HCT116 (cell line): Measurements from ENCODE around the gene CPNE2. TPM values are rescaled to one million over a fixed set of nuclear protein-coding genes. Genes with fewer than 3 reads are reported as not detected.

Experiments
- ATAC-seq: fragments of 200-7000 bp; cut with Tn5 transposase; 2 replicates; pipeline ENCODE4 v1.9.1; 2020; ENCODE audit warnings: mild to moderate bottlenecking, moderate library complexity
- BruUV-seq: library from RNA; stranded (reverse); fragments of 400-500 nt; replicated peaks from 2 replicates; lab custom pipeline; 2021; lab: Mats Ljungman, UMichigan
- CTCF ChIA-PET: fragments of 300-600 bp; sonication (Branson Sonifier 250); formaldehyde crosslinking; loops from one replicate; lab custom pipeline; 2021; ENCODE audit warnings: antibody characterized with exemption; lab: Charles Lee
- POLR2A ChIA-PET: fragments of 300-600, 350-600 bp; sonication (Branson Sonifier 250); formaldehyde crosslinking; loops from one replicate; lab custom pipeline; 2021; ENCODE audit warnings: antibody characterized with exemption; lab: Charles Lee
- RAD21 ChIA-PET, 2 experiments: fragments of 300-600 bp; sonication (Branson Sonifier 250); formaldehyde crosslinking; loops; one replicate each; lab custom pipeline; 2023; ENCODE audit warnings: low total read pairs in 2 of 2; ENCODE audit not compliant: uncharacterized antibody in 2 of 2, unreplicated experiment in 2 of 2, low non-redundant PET in 1 of 2; lab: Charles Lee
- DNase-seq: peaks from one replicate; pipeline ENCODE4 v3.0.0-alpha.2; 2010; ENCODE audit warnings: low read depth, low spot score
- H2AFZ ChIP-seq: fragments of 200-600 bp; shearing (Covaris generic), sonication (generic); 2 replicates; pipeline ENCODE4 v1.6.1; 2017; ENCODE audit warnings: low read depth, mixed run types, mixed read lengths, antibody characterized with exemption, low read length; ENCODE audit not compliant: poor library complexity, severe bottlenecking
- H3K27ac ChIP-seq: 2 replicates; pipeline ENCODE4 v1.5.1; 2012; ENCODE audit warnings: low read depth, low read length
- H3K27me3 ChIP-seq: fragments of 200-600 bp; sonication (generic); 2 replicates; pipeline ENCODE4 v1.6.1; 2016; ENCODE audit warnings: mixed run types, low read length, mixed read lengths; ENCODE audit not compliant: insufficient read depth
- H3K36me3 ChIP-seq, 2 experiments: fragments of 200-500 bp in 1 of 2; fragments of 200-600 bp in 1 of 2; sonication (Bioruptor generic) in 1 of 2; sonication (generic) in 1 of 2; 2 replicates each; pipeline versions ENCODE4 v1.5.1 to v1.6.1; 2014 to 2016; ENCODE audit warnings: low read length in 2 of 2, inconsistent platforms in 1 of 2, mixed read lengths in 1 of 2, mixed run types in 1 of 2; ENCODE audit not compliant: insufficient read depth in 2 of 2, control insufficient read depth in 1 of 2
- H3K4me1 ChIP-seq, 2 experiments: fragments of 200-600 bp in 1 of 2; sonication (generic) in 1 of 2; 2 replicates each; pipeline versions ENCODE4 v1.5.1 to v1.6.1; 2012 to 2017; ENCODE audit warnings: low read length in 2 of 2, inconsistent platforms in 1 of 2, mild to moderate bottlenecking in 1 of 2, mixed read lengths in 1 of 2, mixed run types in 1 of 2, moderate library complexity in 1 of 2; ENCODE audit not compliant: insufficient read depth in 2 of 2, control insufficient read depth in 1 of 2
- H3K4me2 ChIP-seq: fragments of 200-600 bp; sonication (generic); 2 replicates; pipeline ENCODE4 v1.6.1; 2017; ENCODE audit warnings: mixed run types, low read length, mixed read lengths
- H3K4me3 ChIP-seq, 2 experiments: fragments of 200-600 bp in 1 of 2; sonication (generic) in 1 of 2; replicated peaks in 1 of 2; 2 replicates each; pipeline ENCODE4 v1.5.1; 2011 to 2016; ENCODE audit warnings: low read length in 2 of 2, control low read depth in 1 of 2, low read depth in 1 of 2, mild to moderate bottlenecking in 1 of 2, mixed read lengths in 1 of 2, mixed run types in 1 of 2
- H3K79me2 ChIP-seq: fragments of 200-600 bp; sonication (generic); 2 replicates; pipeline ENCODE4 v1.6.1; 2017; ENCODE audit warnings: mild to moderate bottlenecking, mixed run types, low read length, moderate library complexity, mixed read lengths; ENCODE audit not compliant: insufficient read depth
- H3K9ac ChIP-seq: fragments of 200-600 bp; sonication (generic); 2 replicates; pipeline ENCODE4 v1.6.1; 2016; ENCODE audit warnings: low read length, mixed read lengths
- H3K9me2 ChIP-seq: fragments of 200-600 bp; sonication (generic), shearing (Covaris generic); 2 replicates; pipeline ENCODE4 v1.6.1; 2017; ENCODE audit warnings: mixed run types, mild to moderate bottlenecking, moderate library complexity; ENCODE audit not compliant: insufficient read depth
- H3K9me3 ChIP-seq, 2 experiments: fragments of 200-500 bp in 1 of 2; fragments of 200-600 bp in 1 of 2; sonication (Bioruptor generic) in 1 of 2; sonication (generic) in 1 of 2; 2 replicates each; pipeline ENCODE4 v1.6.1; 2014 to 2017; ENCODE audit warnings: low read length in 2 of 2, mixed read lengths in 2 of 2, inconsistent platforms in 1 of 2, low read depth in 1 of 2, mild to moderate bottlenecking in 1 of 2, mixed run types in 1 of 2, moderate library complexity in 1 of 2; ENCODE audit not compliant: control insufficient read depth in 1 of 2, insufficient read depth in 1 of 2
- H4K20me1 ChIP-seq: fragments of 200-600 bp; sonication (generic), shearing (Covaris generic); 2 replicates; pipeline ENCODE4 v1.6.1; 2017; ENCODE audit warnings: mixed run types, mild to moderate bottlenecking, moderate library complexity; ENCODE audit not compliant: insufficient read depth
- ATF3 ChIP-seq: IDR thresholded peaks from 2 replicates; pipeline ENCODE4 v1.6.1; 2012
- CBX3 ChIP-seq: IDR thresholded peaks from 2 replicates; pipeline ENCODE4 v1.6.1; 2012; ENCODE audit warnings: low read depth
- ELF1 ChIP-seq: IDR thresholded peaks from 2 replicates; pipeline ENCODE4 v1.6.1; 2012; ENCODE audit warnings: low read depth, borderline replicate concordance
- JUND ChIP-seq: IDR thresholded peaks from 2 replicates; pipeline ENCODE4 v1.6.1; 2012
- RAD21 ChIP-seq: IDR thresholded peaks from 2 replicates; pipeline ENCODE4 v1.6.1; 2012; ENCODE audit warnings: low read depth, mild to moderate bottlenecking
- TCF7L2 ChIP-seq: IDR thresholded peaks from 2 replicates; pipeline ENCODE4 v1.7.0; 2011; ENCODE audit warnings: borderline replicate concordance, inconsistent platforms; ENCODE audit not compliant: insufficient read depth, insufficient read length; ENCODE audit errors: extremely low read depth
- intact Hi-C: fragments of 100-400 bp; cut with micrococcal nuclease; formaldehyde crosslinking; loops from 2 replicates; pipeline ENCODE4 v1.10.0; 2022
- total RNA-seq: library from RNA; stranded (reverse); gene quantifications from one replicate; pipeline ENCODE4 v1.2.1, GENCODE V29; 2021; ENCODE audit not compliant: unreplicated experiment
- TF ChIP-seq, protein P1 (sequence below): IDR thresholded peaks from 2 replicates; pipeline ENCODE4 v1.6.1; 2012; ENCODE audit warnings: low read depth

CPNE2 gene
- total RNA-seq, 1 experiment from 2014 or later, result 31.2 TPM

DNA sequence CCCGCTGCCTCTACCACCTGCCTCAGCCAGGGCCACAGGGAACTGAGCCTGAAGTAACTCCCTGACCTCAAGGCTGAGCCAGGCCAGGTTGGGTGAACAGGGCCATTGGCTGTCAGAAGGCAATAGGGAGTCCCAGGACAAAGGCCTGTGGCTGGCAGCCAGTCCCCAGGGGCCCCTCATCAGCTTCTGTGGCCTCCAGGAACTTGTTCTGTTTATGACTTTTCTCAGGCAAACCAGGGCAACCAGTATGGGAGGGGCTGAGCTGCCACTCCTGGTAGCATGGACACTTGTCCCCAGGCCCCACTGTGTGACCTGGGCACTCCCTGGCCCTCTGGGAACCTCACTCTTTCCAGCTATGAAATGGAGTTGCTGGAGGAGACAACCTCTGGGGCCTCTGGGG is 40.1 kb downstream of the CPNE2 start:
- intact Hi-C loops, result no loop called here

More for the DNA sequence above, 40.1 kb downstream of the CPNE2 start:
- ChIA-PET RAD21 (no interaction called here), CTCF (no interaction called here), POLR2A (no interaction called here)
- no peaks in the 10 kb centered on the region; a peak in 1 of 4 replicates for H3K4me1 ChIP-seq
- no peaks in the 10 kb centered on the region for H4K20me1 ChIP-seq
- no peaks in the 10 kb centered on the region for H3K79me2 ChIP-seq
- H3K36me3 ChIP-seq, result no peaks in the 10 kb centered on the region
- no peak overlapping the region for H3K27ac ChIP-seq
- no peak overlapping the region for H3K9ac ChIP-seq
- no TSS peak for BruUV-seq
- no peaks in the 10 kb centered on the region for H3K27me3 ChIP-seq
- H2AFZ ChIP-seq, result no peak overlapping the region
- ATAC-seq, result no peak
- TF ChIP-seq, protein P1, sequence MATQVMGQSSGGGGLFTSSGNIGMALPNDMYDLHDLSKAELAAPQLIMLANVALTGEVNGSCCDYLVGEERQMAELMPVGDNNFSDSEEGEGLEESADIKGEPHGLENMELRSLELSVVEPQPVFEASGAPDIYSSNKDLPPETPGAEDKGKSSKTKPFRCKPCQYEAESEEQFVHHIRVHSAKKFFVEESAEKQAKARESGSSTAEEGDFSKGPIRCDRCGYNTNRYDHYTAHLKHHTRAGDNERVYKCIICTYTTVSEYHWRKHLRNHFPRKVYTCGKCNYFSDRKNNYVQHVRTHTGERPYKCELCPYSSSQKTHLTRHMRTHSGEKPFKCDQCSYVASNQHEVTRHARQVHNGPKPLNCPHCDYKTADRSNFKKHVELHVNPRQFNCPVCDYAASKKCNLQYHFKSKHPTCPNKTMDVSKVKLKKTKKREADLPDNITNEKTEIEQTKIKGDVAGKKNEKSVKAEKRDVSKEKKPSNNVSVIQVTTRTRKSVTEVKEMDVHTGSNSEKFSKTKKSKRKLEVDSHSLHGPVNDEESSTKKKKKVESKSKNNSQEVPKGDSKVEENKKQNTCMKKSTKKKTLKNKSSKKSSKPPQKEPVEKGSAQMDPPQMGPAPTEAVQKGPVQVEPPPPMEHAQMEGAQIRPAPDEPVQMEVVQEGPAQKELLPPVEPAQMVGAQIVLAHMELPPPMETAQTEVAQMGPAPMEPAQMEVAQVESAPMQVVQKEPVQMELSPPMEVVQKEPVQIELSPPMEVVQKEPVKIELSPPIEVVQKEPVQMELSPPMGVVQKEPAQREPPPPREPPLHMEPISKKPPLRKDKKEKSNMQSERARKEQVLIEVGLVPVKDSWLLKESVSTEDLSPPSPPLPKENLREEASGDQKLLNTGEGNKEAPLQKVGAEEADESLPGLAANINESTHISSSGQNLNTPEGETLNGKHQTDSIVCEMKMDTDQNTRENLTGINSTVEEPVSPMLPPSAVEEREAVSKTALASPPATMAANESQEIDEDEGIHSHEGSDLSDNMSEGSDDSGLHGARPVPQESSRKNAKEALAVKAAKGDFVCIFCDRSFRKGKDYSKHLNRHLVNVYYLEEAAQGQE, result no peak
- TF ChIP-seq ATF3 (no peak), JUND (no peak), CBX3 (no peak), TCF7L2 (no peak), ELF1 (no peak), RAD21 (no peak)
- H3K9me2 ChIP-seq, result no peaks in the 10 kb centered on the region
- DNase-seq, result no peak
- no peak overlapping the region for H3K4me3 ChIP-seq
- no peaks in the 10 kb centered on the region for H3K9me3 ChIP-seq
- H3K4me2 ChIP-seq, result no peak overlapping the region
